Glomerular visceral epithelial cell (primary cell): ENCODE measurements around the gene LPO.
A peak's percentile ranks its signal among the peaks of the same experiment; 100 is the strongest.

Experiments
- DNase-seq: peaks from one replicate; pipeline ENCODE4 v3.0.0-alpha.2; 2016; ENCODE audit errors: extremely low spot score

Gene LPO

DNA sequence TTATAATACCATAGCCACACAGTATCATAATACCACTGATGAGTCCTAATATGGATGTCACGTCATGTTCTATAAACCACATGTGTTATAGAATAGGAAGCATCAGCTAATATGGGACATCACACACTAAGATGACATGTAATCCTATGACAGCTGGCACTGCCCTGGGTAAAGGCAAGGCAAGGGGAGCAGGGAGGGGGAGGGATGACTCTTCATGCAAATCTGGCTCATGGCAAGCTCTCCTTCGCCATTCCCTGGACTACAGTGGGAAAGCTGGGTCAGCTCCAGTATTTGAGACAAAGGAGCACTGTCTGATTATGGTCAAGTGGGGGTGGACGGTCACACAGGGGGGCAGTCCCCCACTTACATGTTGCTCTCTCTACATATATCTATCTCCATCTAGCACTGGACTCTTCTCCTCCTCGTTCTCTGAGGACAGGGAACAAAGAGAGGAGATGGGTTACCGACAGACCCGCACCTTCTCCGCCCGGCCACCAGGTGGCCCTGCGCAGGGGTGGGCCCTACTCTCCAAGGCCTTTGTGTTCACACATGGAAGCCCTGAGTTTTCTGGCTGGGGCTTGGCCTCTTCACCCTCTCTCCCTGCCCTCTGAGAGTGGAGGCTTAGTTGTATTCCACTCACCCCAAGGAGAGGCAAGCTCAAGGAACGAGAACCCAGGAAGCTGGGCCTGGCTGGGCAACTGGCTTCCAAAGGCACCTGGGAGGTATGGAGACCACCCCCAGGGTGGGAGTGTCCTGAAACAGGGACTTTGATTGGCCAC, 65.8 kb downstream of the LPO start:
- DNase-seq: peak; percentile 57

DNA sequence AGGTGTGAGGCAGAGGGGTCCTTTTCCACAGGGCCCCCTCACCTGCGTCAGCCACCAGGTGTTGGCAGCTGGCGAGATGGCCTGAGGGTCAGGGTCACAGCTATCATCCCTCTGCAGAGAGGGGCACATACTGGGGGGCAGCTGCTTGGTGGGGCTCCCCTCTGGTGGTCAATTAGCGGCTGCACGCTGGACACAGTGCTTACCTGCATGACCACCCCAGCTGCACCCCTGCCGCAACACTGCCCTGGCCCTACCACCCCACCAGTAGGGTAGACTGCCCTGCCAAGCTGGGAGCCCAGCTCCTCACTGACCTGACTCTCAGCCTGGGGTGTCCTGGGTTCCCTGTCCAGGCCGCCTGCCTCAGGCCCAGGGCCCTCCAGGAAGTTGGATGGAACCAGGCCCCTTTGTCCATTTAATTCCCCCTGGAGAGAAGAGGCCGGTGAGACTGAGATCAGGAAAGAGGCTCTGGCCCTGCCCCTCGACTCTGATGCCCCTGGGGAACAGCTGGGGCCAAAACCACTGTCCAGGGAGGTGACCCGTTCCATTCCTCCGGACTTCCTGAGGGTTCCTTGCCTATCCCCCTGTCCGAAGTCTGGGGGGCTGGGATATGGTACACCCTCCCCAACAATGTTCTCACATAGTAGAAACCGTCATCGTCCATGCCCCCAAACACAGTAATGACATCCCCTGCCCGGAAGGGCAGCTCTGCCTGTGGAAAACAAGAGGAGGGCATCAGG, 66.5 kb downstream of the LPO start:
- no peak for DNase-seq

GRCh38 chr17:58305626-58306025, 67.2 kb downstream of the LPO start:
- DNase-seq: no peak

GRCh38 chr17:58306131-58306951, 68.0 kb downstream of the LPO start:
- no peak for DNase-seq

GRCh38 chr17:58307468-58308172, 69.2 kb downstream of the LPO start:
- no peak for DNase-seq

DNA sequence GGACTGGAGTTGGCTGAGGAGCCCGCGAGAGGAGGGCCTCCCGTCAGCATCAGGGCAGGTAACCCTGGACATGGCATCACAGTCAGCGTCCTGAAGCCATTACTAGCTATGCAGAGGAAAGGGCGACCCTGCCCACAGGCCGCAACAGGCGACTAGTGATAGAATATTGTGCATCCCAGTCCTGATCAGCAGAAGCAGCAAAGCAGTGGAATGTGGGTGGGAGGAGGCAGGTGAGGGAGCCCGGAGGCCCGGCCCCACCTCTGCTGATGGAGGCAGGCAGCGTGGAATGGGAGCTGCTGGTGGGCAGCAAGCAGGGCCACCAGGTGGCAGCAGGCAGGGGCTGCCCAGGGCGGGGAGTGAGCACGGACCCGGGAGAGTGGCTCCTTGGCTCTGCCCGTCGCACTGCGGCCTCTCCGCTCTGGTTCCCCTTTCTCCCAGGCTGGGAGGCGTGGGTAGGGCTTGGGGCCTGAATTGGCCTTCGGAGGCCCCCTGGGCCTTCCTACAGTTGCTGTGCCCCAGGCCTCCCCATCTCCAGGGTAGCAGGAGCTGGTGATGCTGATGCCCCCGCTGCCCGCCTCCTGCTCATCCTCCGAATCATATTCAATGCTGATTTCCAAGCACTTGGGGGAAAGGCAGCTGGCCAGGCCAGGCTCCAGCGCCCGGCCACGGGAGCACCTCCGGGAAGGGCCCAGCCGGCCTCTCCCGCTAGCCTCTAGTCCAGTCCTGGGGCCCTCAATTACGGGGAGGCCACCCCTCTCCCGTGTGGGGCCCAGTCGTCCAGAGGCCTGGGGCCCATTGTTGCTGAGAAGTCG, 70.0 kb downstream of the LPO start:
- DNase-seq: no peak

GRCh38 chr17:58308985-58309917, 70.9 kb downstream of the LPO start:
- DNase-seq: no peak

DNA sequence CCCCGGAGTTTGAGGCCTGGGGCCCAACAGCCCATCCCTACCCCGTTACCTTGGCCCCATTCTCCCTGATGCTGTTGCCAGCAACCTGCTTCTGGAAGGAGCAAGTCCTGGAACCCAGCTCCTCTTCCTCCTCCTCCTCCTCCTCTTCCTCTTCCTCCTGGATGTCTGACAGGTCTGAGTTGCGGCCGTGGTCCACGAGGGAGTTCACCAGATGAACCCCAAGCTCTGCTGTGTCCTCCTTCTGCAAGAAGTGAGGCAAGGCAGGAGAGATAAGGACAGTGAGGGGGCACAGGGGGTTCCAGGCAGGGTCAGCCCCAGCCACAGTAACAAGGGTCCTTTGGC, 71.5 kb downstream of the LPO start:
- DNase-seq: no peak

DNA sequence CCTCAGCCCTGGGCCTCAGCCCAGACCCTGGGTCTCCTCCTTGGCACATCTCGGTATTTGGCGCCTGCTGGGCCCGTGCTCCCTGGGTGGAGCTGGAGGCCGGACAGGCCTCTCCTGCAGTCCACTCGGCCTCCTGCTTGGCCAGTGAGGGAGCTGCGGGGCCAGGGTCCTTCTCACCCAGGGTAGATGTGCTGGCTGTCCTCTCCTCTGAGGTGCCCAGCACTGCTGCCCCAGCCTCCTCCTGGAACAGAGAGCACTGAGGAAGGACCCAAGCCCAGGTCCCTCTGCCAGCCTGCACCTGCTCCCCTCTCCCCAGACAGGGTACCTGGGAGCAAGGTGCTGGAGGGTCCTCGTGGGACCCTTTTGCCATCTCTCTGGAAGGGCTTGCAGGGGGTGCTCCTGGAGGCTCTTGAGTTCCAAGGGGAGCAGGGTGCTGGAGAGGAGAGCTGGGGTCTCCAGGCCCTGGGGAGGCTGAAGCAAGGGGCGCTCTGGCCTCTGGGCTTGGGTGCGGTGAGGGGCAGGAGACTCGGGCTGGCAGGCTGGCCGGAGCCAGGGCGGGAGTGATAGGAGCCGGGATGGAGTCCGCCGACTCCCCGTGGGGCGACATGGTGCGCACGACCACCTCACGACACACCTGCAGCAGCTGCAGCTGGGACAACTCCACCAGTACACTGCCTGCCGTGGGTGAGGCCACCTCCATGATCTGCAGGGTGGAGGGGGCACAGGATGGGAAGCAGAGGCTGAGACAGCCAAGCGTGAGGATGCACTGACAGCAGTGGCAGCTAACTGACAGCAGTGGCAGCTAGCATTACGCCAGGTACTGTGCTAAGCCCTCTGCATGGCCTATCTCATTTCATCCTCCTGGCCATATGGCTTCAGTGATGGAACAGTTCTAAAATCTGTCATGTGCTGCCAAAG, 72.4 kb downstream of the LPO start:
- DNase-seq: no peak

DNA sequence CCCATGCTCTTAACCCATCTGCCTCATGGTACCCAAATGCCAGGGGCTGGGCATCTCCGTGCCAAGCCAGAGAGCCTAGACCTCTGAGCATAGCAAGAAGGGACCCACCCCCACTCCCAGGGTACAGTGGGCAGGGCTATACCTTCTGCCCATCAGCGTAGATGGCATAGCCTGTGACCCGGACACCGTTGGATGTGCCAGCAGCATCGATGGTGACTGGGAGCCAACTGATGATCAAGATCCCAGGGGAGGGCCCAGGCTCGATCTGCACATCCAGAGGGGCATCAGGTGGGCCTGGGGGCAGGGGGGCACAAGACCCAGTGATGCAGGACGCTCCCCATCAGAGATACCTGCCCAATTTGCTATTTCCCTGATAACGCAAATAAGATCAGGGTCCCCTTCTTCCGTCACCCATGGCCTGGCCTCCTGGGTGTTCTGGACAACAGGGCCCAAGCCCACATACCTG, 73.1 kb downstream of the LPO start:
- no peak for DNase-seq

DNA sequence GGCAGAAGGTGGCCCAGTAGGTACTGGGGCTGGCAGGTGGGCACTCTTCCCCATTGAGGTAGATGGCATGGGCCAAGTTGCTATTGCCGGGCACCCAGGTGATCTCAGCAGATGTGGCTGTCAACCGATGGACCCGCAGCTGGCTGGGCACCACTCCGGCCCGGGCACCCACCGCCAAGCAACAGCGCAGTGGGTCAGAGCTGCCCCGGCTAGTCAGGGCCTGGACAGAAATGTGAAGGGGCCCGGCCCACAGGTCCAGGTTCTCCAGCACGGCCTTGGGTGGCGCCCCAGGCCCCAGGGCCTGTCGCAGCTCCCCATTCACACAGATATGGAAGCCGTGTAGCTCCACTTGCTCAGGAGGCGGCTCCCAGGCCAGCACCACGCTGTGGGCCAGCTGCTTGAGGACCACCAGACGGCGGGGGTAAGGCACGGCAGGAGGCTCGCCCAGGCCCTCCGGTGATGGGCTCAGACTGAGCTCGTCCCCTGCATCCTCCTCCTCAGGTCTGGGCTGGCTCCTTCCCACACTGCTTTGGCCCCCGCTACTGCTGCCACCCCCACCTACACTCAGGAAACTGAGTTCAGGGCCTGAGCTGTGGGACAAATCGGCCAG, 73.7 kb downstream of the LPO start:
- no peak for DNase-seq

DNA sequence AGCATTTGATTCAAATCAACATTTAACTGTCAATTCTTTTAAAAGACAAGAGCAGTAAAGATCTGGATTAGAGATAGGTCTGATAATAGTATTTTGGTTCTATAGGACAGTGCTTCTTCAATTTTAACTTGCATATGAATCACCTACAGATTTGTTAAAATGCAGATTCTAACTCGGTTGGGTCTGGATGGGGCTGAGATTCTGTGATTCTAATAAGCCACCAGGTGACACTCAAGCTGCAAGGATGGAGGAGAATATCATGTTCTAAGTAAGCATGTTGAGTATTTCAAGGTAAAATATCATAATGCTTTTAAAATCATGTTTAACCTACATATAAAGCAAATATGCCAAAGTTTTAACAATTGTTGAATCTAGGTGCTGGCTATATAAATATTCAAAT, 74.4 kb downstream of the LPO start:
- no peak for DNase-seq

- DNase-seq: no peak
These were observed 75.7 kb downstream of the LPO start for GRCh38 chr17:58313815-58314705.

GRCh38 chr17:58314706-58315015, 76.3 kb downstream of the LPO start:
- no peak for DNase-seq

DNA sequence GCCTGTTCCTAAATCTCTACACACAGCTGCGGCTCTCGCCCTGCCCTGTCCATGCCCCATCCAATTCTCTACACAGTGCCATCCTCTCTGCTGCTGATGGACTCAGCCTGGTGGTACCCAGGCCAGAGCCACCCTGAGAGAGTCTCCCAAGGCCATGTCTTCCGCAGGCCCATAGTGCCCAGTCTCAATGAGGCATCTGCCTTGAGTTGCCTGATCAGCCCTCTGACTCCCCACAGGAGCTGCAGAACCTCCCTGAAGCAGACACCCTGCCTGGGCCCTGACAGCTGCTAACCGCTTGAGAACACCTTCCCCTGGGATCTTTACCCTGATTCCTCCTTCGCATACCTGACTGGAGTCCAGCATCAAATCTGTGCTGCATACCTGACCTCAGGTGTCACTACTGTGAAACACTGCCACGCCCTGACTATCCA, 76.9 kb downstream of the LPO start:
- no peak for DNase-seq

DNA sequence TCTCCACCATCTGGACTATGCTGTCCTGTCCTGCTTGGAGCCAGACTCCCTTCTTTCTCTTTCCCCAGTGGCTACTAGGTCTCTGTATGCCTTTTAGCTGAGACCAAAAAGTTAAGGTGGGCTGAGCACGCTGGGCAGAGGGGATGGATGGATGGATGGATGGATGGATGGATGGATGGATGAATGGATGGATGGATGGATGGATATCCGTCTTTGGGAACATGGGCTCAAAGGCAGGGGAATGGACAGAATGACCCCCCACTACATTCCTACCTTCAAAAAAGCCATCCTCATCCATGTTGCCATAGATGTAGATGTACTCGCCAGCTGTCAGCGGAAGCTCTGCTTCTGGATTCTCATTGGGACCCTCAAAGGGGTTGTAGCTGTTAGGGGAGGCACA, 77.4 kb downstream of the LPO start:
- DNase-seq: no peak

- no peak for DNase-seq
These were observed 78.0 kb downstream of the LPO start for GRCh38 chr17:58316260-58316960.
